ENCODE data around the gene MFSD6. TPM values are rescaled to one million over a fixed set of nuclear protein-coding genes. Genes with fewer than 3 reads are reported as not detected.

Gene MFSD6
- total and polyA plus RNA-seq, 9 donors: 7.7 to 68.1 (median 11.8) TPM

- H3K9me3 ChIP-seq: no peaks in the 10 kb centered on the region
- H3K27ac ChIP-seq: no peak overlapping the region
- H3K4me1 ChIP-seq (ENCODE audit: insufficient read depth): no peaks in the 10 kb centered on the region
- no peak for TF ChIP-seq EP300 (IDR thresholded peaks at IDR 0.05)
- TF ChIP-seq POLR2A (IDR thresholded peaks at IDR 0.05): no peak
- peak; percentile 23 to 40 (median 38) for TF ChIP-seq CTCF (IDR thresholded peaks at IDR 0.05)
- no peak for DNase-seq
- intact Hi-C loops (cut with DNase I): no loop called here
- H3K4me3 ChIP-seq: no peak overlapping the region
- no peaks in the 10 kb centered on the region for H3K36me3 ChIP-seq
- WGBS, 3 donors: 39 to 57% (median 53%) methylated on average over 2 of the region's 2 CpGs
- H3K27me3 ChIP-seq: no peaks in the 10 kb centered on the region
Measured at GRCh38 chr2:190511104-190511503, 102.9 kb downstream of the MFSD6 start.

GRCh38 chr2:190512539-190513095, 104.5 kb downstream of the MFSD6 start:
- intact Hi-C loops (cut with DNase I): no loop called here
- Histone ChIP-seq H3K36me3 (no peaks in the 10 kb centered on the region), H3K9me3 (no peaks in the 10 kb centered on the region), H3K4me3 (no peak overlapping the region), H3K27ac (no peak overlapping the region), H3K27me3 (no peaks in the 10 kb centered on the region), H3K4me1 (ENCODE audit: insufficient read depth) (no peaks in the 10 kb centered on the region)
- WGBS, 3 donors: 90% methylated on average over 5 of the region's 5 CpGs
- DNase-seq: no peak
- TF ChIP-seq EP300 (IDR thresholded peaks at IDR 0.05): no peak
- no peak for TF ChIP-seq POLR2A (IDR thresholded peaks at IDR 0.05)
- no peak for TF ChIP-seq CTCF (IDR thresholded peaks at IDR 0.05)

GRCh38 chr2:190513877-190514276, 105.7 kb downstream of the MFSD6 start:
- no peaks in the 10 kb centered on the region for H3K36me3 ChIP-seq
- WGBS, 3 donors: 85 to 91% (median 86%) methylated on average over 2 of the region's 2 CpGs
- TF ChIP-seq EP300 (IDR thresholded peaks at IDR 0.05) (no peak), CTCF (IDR thresholded peaks at IDR 0.05) (no peak), POLR2A (IDR thresholded peaks at IDR 0.05) (no peak)
- DNase-seq: no peak
- H3K4me1 ChIP-seq (ENCODE audit: insufficient read depth): no peaks in the 10 kb centered on the region
- H3K27ac ChIP-seq: no peak overlapping the region
- no peaks in the 10 kb centered on the region for H3K27me3 ChIP-seq
- intact Hi-C loops (cut with DNase I): no loop called here
- H3K4me3 ChIP-seq: no peak overlapping the region
- H3K9me3 ChIP-seq: no peaks in the 10 kb centered on the region

GRCh38 chr2:190514676-190515075, 106.5 kb downstream of the MFSD6 start:
- no peak for TF ChIP-seq CTCF (IDR thresholded peaks at IDR 0.05)
- no peak for TF ChIP-seq POLR2A (IDR thresholded peaks at IDR 0.05)
- no peak for TF ChIP-seq EP300 (IDR thresholded peaks at IDR 0.05)
- no peaks in the 10 kb centered on the region for H3K27me3 ChIP-seq
- intact Hi-C loops (cut with DNase I): no loop called here
- no peaks in the 10 kb centered on the region for H3K9me3 ChIP-seq
- no peaks in the 10 kb centered on the region for H3K36me3 ChIP-seq
- peaks cover 2% of the 10 kb centered on the region for H3K4me1 ChIP-seq (ENCODE audit: insufficient read depth)
- DNase-seq: no peak
- WGBS, 3 donors: 97 to 100% (median 99%) methylated on average over 1 of the region's 1 CpG
- H3K4me3 ChIP-seq: no peak overlapping the region
- H3K27ac ChIP-seq: no peak overlapping the region

Measured in ovary (tissue), 9 donors.